GM23338 (cell line): Measurements from ENCODE around the gene OR2H1. TPM values are rescaled to one million over a fixed set of nuclear protein-coding genes. Genes with fewer than 3 reads are reported as not detected.

Experiments used
- ATAC-seq: fragments of 200-7000 bp; cut with Tn5 transposase; 3 replicates; pipeline ENCODE4 v1.9.1; 2020
- DNase-seq: peaks from one replicate; pipeline ENCODE4 v3.0.0-alpha.2; 2015; ENCODE audit warnings: low spot score
- H2AFZ ChIP-seq: fragments of 200-600 bp; sonication (generic); 2 replicates; pipeline ENCODE4 v1.8.0; 2016; ENCODE audit warnings: antibody characterized with exemption, mild to moderate bottlenecking, moderate library complexity
- H3F3A ChIP-seq: fragments of 200-600 bp; sonication (generic); replicated peaks from 2 replicates; pipeline ENCODE4 v1.8.0; 2017; ENCODE audit warnings: antibody characterized with exemption, mixed run types, low read depth
- H3K27ac ChIP-seq: fragments of 200-600 bp; sonication (generic); 2 replicates; pipeline ENCODE4 v1.6.1; 2016; ENCODE audit warnings: low read depth
- H3K27me3 ChIP-seq: fragments of 200-600 bp; sonication (generic); 2 replicates; pipeline ENCODE4 v1.8.0; 2016; ENCODE audit warnings: mild to moderate bottlenecking, mixed run types, moderate library complexity; ENCODE audit not compliant: insufficient read depth
- H3K36me3 ChIP-seq: fragments of 200-600 bp; sonication (generic); 2 replicates; pipeline ENCODE4 v1.8.0; 2016; ENCODE audit warnings: mild to moderate bottlenecking; ENCODE audit not compliant: insufficient read depth
- H3K4me1 ChIP-seq: fragments of 200-600 bp; sonication (generic); 2 replicates; pipeline ENCODE4 v1.8.0; 2016; ENCODE audit warnings: mild to moderate bottlenecking, moderate library complexity; ENCODE audit not compliant: insufficient read depth
- H3K4me2 ChIP-seq: fragments of 200-600 bp; sonication (generic); 2 replicates; pipeline ENCODE4 v1.7.1; 2017; ENCODE audit warnings: mixed run types
- H3K4me3 ChIP-seq: fragments of 200-600 bp; sonication (generic); 2 replicates; pipeline ENCODE4 v1.6.1; 2016; ENCODE audit warnings: mixed run types
- H3K79me2 ChIP-seq: fragments of 200-600 bp; sonication (generic); replicated peaks from 2 replicates; pipeline ENCODE4 v1.8.0; 2017; ENCODE audit warnings: mild to moderate bottlenecking; ENCODE audit not compliant: insufficient read depth
- H3K9me2 ChIP-seq: fragments of 200-600 bp; sonication (generic); 2 replicates; pipeline ENCODE4 v1.8.0; 2017; ENCODE audit not compliant: insufficient read depth
- H4K20me1 ChIP-seq: fragments of 200-600 bp; sonication (generic); replicated peaks from 2 replicates; pipeline ENCODE4 v1.8.0; 2017; ENCODE audit warnings: mild to moderate bottlenecking; ENCODE audit not compliant: insufficient read depth
- H3K27ac Mint-ChIP-seq: 2 replicates; pipeline ENCODE4 v1.8.0; 2020; ENCODE audit warnings: inconsistent platforms, mild to moderate bottlenecking, moderate library complexity, mixed read lengths
- H3K27me3 Mint-ChIP-seq: 3 replicates; pipeline ENCODE4 v1.8.0; 2022; ENCODE audit warnings: low read depth, mild to moderate bottlenecking, moderate library complexity, mixed read lengths, inconsistent platforms; ENCODE audit not compliant: insufficient read depth, poor library complexity
- H3K36me3 Mint-ChIP-seq: 3 replicates; pipeline ENCODE4 v1.8.0; 2021; ENCODE audit warnings: low read depth, mild to moderate bottlenecking, inconsistent platforms, moderate library complexity, mixed read lengths
- H3K4me1 Mint-ChIP-seq: 3 replicates; pipeline ENCODE4 v1.8.0; 2020; ENCODE audit warnings: mild to moderate bottlenecking, inconsistent platforms, mixed read lengths
- H3K4me3 Mint-ChIP-seq: 3 replicates; pipeline ENCODE4 v1.8.0; 2021; ENCODE audit warnings: moderate library complexity, mild to moderate bottlenecking, inconsistent platforms, mixed read lengths
- H3K9me3 Mint-ChIP-seq: 3 replicates; pipeline ENCODE4 v1.8.0; 2020; ENCODE audit warnings: moderate library complexity, mild to moderate bottlenecking, inconsistent platforms, mixed read lengths
- CREB1 ChIP-seq: fragments of 250-450 bp; sonication (Bioruptor Pico); IDR thresholded peaks from 2 replicates; pipeline ENCODE4 v1.5.0; 2020; ENCODE audit warnings: low read depth, mild to moderate bottlenecking, moderate library complexity
- EZH2 ChIP-seq: fragments of 200-600 bp; sonication (generic); IDR thresholded peaks from one replicate; pipeline ENCODE4 v1.8.0; 2017; ENCODE audit warnings: antibody characterized with exemption, mild to moderate bottlenecking, low read depth; ENCODE audit not compliant: unreplicated experiment
- EZH2phosphoT487 ChIP-seq: fragments of 200-600 bp; sonication (generic); IDR thresholded peaks from one replicate; pipeline ENCODE4 v1.8.1; 2018; ENCODE audit warnings: antibody characterized with exemption; ENCODE audit not compliant: unreplicated experiment
- JUNB ChIP-seq: IDR thresholded peaks from one replicate; pipeline ENCODE4 v1.6.1; 2016; ENCODE audit warnings: antibody characterized with exemption; ENCODE audit not compliant: unreplicated experiment
- NANOG ChIP-seq: IDR thresholded peaks from 2 replicates; pipeline ENCODE4 v1.6.1; 2016; ENCODE audit warnings: antibody characterized with exemption, borderline replicate concordance
- POLR2AphosphoS5 ChIP-seq: IDR thresholded peaks from 2 replicates; pipeline ENCODE4 v1.6.1; 2016; ENCODE audit warnings: antibody characterized with exemption, low read depth
- STAT1 ChIP-seq: IDR thresholded peaks from one replicate; pipeline ENCODE4 v1.6.1; 2016; ENCODE audit warnings: antibody characterized with exemption; ENCODE audit not compliant: unreplicated experiment
- ZNF114 ChIP-seq: fragments of 250-450 bp; sonication (Bioruptor Pico); IDR thresholded peaks from 2 replicates; pipeline ENCODE4 v1.5.0; 2020; ENCODE audit warnings: mild to moderate bottlenecking, moderate library complexity
- ZNF331 ChIP-seq: fragments of 250-450 bp; sonication (Bioruptor Pico); IDR thresholded peaks from 2 replicates; pipeline ENCODE4 v1.5.0; 2020; ENCODE audit warnings: low read depth, mild to moderate bottlenecking, moderate library complexity
- polyA plus RNA-seq: library from polyadenylated mRNA; unstranded; fragments of >200 nt; fragmentation: Nextera tagmentation; extraction: Ambion mirVana; gene quantifications from 2 replicates; pipeline ENCODE4 v1.2.1, GENCODE V29; 2016
- total RNA-seq: library from RNA; depleted of rRNA; stranded (reverse); fragments of >200 nt; shearing (Covaris generic); gene quantifications from 2 replicates; pipeline ENCODE4 v1.2.3, GENCODE V29; 2014
- TF ChIP-seq, protein P1 (sequence below): IDR thresholded peaks from 2 replicates; pipeline ENCODE4 v1.6.1; 2016; ENCODE audit warnings: antibody characterized with exemption
- TF ChIP-seq, protein P2 (sequence below), 2 experiments: fragments of 200-600 bp in 1 of 2; sonication (generic) in 1 of 2; conservative IDR thresholded peaks; 2 replicates each; pipeline versions ENCODE4 v1.5.1 to v1.6.1; 2016 to 2017; ENCODE audit warnings: antibody characterized with exemption in 2 of 2, low read depth in 2 of 2, mild to moderate bottlenecking in 2 of 2, moderate library complexity in 1 of 2
- TF ChIP-seq, protein P3 (sequence below): IDR thresholded peaks from one replicate; pipeline ENCODE4 v1.6.1; 2018; ENCODE audit warnings: antibody characterized with exemption; ENCODE audit not compliant: unreplicated experiment

OR2H1 gene
- total and polyA plus RNA-seq, 2 experiments from 2014 or later = not detected

DNA sequence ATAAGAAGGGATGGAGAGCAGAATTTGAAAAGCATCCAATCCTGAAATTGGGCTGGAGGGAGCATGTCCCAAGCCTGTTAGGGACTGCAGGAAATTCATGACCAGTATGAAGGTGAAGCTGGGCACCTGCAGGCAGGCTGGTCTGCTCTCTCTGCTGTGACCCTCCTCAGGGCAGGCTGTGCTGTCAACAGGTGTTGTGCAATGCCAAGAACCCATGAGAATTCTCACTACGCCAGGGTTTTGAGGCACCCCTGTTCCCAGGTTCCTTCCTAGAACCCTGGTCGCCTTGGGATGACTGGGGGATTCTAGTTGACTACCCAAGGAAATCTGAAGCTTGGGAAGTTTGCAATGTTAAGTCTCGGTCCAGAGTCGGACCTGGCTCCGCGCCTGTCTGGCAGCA lies 44.2 kb downstream of the OR2H1 start (continued):
- TF ChIP-seq, protein P1, sequence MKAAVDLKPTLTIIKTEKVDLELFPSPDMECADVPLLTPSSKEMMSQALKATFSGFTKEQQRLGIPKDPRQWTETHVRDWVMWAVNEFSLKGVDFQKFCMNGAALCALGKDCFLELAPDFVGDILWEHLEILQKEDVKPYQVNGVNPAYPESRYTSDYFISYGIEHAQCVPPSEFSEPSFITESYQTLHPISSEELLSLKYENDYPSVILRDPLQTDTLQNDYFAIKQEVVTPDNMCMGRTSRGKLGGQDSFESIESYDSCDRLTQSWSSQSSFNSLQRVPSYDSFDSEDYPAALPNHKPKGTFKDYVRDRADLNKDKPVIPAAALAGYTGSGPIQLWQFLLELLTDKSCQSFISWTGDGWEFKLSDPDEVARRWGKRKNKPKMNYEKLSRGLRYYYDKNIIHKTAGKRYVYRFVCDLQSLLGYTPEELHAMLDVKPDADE = no peak
- no peak for TF ChIP-seq EZH2phosphoT487
- no peak for TF ChIP-seq CREB1 (CRISPR knock-in tag)
- no peak for TF ChIP-seq ZNF331
- TF ChIP-seq JUNB = no peak
- TF ChIP-seq, protein P2, sequence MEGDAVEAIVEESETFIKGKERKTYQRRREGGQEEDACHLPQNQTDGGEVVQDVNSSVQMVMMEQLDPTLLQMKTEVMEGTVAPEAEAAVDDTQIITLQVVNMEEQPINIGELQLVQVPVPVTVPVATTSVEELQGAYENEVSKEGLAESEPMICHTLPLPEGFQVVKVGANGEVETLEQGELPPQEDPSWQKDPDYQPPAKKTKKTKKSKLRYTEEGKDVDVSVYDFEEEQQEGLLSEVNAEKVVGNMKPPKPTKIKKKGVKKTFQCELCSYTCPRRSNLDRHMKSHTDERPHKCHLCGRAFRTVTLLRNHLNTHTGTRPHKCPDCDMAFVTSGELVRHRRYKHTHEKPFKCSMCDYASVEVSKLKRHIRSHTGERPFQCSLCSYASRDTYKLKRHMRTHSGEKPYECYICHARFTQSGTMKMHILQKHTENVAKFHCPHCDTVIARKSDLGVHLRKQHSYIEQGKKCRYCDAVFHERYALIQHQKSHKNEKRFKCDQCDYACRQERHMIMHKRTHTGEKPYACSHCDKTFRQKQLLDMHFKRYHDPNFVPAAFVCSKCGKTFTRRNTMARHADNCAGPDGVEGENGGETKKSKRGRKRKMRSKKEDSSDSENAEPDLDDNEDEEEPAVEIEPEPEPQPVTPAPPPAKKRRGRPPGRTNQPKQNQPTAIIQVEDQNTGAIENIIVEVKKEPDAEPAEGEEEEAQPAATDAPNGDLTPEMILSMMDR (conservative IDR thresholded peaks at IDR 0.05; ENCODE audit: low read depth in 2 of 2) = no peak

DNA sequence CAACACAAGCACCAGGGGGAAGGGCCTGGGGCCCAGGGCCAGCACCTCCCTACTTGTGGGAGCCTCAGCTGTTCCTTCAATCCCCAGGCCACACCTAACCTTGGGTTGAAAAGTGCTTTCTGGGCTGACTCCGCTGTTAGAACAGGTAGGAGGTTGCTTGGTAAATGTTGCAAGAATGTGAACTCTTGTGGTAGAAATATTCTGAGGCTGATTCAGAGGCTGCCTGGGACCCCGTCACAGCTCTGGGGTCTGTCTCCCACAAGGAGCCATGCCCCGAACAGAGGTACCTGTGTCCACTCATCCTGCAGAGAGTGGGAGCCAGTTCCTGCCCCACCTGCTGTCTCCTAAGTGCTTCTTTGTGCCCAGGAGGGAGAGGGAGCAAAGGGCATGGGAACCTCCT lies 45.2 kb downstream of the OR2H1 start:
- H3K4me1 Mint-ChIP-seq = no peaks in the 10 kb centered on the region; the same call in 2 of the 3 replicates
- H3K27me3 Mint-ChIP-seq = peaks cover 2% of the 10 kb centered on the region
- 0 out of 2 replicates have a peak, but pooled peaks cover 5% of the 10 kb centered on the region for H3K9me2 ChIP-seq
- no peaks in the 10 kb centered on the region; the same call in 1 of the 2 replicates for H4K20me1 ChIP-seq
- H3K36me3 Mint-ChIP-seq = no peaks in the 10 kb centered on the region
- no peaks in the 10 kb centered on the region for H3K27me3 ChIP-seq
- no peaks in the 10 kb centered on the region for H3K79me2 ChIP-seq
- H3F3A ChIP-seq = no peaks in the 10 kb centered on the region
- 0 out of 2 replicates have a peak overlapping the region, but pooled peaks have one; percentile 23 for H2AFZ ChIP-seq
- no peak overlapping the region for H3K27ac ChIP-seq
- ATAC-seq = no peak
- no peak for DNase-seq
- no peak overlapping the region for H3K4me3 Mint-ChIP-seq
- no peaks in the 10 kb centered on the region for H3K9me3 Mint-ChIP-seq
- H3K4me3 ChIP-seq = no peak overlapping the region
- H3K27ac Mint-ChIP-seq = no peak overlapping the region
- no peaks in the 10 kb centered on the region for H3K4me1 ChIP-seq
- H3K36me3 ChIP-seq = no peaks in the 10 kb centered on the region
- no peak overlapping the region for H3K4me2 ChIP-seq
- TF ChIP-seq NANOG (no peak), EZH2 (no peak), ZNF114 (CRISPR knock-in tag) (no peak), STAT1 (no peak), EZH2phosphoT487 (no peak), CREB1 (CRISPR knock-in tag) (no peak), JUNB (no peak), POLR2AphosphoS5 (no peak)
- TF ChIP-seq, protein P1 = no peak
- TF ChIP-seq, protein P3, sequence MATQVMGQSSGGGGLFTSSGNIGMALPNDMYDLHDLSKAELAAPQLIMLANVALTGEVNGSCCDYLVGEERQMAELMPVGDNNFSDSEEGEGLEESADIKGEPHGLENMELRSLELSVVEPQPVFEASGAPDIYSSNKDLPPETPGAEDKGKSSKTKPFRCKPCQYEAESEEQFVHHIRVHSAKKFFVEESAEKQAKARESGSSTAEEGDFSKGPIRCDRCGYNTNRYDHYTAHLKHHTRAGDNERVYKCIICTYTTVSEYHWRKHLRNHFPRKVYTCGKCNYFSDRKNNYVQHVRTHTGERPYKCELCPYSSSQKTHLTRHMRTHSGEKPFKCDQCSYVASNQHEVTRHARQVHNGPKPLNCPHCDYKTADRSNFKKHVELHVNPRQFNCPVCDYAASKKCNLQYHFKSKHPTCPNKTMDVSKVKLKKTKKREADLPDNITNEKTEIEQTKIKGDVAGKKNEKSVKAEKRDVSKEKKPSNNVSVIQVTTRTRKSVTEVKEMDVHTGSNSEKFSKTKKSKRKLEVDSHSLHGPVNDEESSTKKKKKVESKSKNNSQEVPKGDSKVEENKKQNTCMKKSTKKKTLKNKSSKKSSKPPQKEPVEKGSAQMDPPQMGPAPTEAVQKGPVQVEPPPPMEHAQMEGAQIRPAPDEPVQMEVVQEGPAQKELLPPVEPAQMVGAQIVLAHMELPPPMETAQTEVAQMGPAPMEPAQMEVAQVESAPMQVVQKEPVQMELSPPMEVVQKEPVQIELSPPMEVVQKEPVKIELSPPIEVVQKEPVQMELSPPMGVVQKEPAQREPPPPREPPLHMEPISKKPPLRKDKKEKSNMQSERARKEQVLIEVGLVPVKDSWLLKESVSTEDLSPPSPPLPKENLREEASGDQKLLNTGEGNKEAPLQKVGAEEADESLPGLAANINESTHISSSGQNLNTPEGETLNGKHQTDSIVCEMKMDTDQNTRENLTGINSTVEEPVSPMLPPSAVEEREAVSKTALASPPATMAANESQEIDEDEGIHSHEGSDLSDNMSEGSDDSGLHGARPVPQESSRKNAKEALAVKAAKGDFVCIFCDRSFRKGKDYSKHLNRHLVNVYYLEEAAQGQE = no peak
- TF ChIP-seq, protein P2 (conservative IDR thresholded peaks at IDR 0.05; ENCODE audit: low read depth in 2 of 2) = no peak
